Measurements from ENCODE around the gene RHBDF1.

DNA sequence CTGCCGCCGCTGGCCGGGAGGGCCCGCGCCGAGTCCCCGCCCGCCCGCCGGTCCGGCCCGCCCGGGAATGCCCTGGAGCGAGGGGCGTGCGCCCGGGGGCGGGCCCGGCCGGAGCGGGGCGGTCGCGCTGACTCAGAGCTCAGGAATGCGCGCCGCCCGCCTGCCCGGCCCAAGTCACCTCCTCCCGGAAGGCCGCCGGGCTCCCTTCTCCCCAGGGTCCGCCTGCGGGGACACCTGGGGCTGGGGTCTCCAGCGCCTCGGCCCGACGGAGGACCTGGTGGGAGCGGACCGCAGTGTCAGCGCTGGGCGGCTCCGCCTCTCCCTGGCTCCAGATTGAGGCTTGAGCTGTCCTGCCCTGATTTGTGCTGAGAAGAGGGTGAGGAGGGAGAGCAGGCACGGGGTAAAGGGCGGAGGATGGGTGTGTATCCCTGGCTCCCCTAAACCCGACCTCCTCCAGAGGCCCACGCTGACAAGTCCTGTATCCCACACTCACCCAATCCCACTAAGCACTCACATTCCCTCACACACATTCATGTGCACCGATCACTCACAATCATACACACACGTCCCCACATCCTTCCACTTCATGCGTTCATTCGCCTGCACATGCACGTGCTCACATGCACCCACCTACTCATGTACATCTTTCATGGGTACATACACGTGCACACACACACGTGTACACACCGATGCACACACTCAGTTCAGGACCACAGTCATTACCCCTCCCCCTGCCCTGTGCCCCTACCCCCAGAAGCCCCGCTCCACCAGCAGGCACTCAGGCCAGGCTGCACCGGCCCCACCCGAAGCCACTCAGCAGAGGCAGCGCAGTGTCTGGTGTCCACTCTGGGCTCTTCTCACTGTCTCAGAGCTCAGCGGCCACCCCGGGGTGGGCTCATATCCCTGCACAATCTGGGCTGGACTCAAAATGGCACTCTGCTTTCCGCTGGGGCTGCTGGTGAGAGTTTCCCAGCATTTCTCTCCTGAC, at the start of gene RHBDF1:
- TF ChIP-seq, protein P1, sequence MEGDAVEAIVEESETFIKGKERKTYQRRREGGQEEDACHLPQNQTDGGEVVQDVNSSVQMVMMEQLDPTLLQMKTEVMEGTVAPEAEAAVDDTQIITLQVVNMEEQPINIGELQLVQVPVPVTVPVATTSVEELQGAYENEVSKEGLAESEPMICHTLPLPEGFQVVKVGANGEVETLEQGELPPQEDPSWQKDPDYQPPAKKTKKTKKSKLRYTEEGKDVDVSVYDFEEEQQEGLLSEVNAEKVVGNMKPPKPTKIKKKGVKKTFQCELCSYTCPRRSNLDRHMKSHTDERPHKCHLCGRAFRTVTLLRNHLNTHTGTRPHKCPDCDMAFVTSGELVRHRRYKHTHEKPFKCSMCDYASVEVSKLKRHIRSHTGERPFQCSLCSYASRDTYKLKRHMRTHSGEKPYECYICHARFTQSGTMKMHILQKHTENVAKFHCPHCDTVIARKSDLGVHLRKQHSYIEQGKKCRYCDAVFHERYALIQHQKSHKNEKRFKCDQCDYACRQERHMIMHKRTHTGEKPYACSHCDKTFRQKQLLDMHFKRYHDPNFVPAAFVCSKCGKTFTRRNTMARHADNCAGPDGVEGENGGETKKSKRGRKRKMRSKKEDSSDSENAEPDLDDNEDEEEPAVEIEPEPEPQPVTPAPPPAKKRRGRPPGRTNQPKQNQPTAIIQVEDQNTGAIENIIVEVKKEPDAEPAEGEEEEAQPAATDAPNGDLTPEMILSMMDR (IDR thresholded peaks at IDR 0.05), result no peak
- TF ChIP-seq POLR2AphosphoS5 (IDR thresholded peaks at IDR 0.05), result peak in 2 of 3 donors; percentile 13 to 27

Data from transverse colon (tissue), 4 donors.